NB4 (cell line): ENCODE results near the gene GRXCR2.

Experiments
- DNase-seq: peaks from one replicate; pipeline ENCODE4 v3.0.0; 2010; ENCODE audit warnings: low read depth
- H3K4me3 ChIP-seq: one replicate; pipeline ENCODE4 v1.5.1; 2011; ENCODE audit warnings: mild to moderate bottlenecking, low read depth, low read length, moderate library complexity
- CTCF ChIP-seq: IDR thresholded peaks from one replicate; pipeline ENCODE4 v1.5.1; 2012; ENCODE audit warnings: low read depth, low read length
- MAX ChIP-seq: IDR thresholded peaks from 2 replicates; pipeline ENCODE4 v1.6.1; 2011; ENCODE audit warnings: low read depth, low read length
- MYC ChIP-seq: IDR thresholded peaks from 2 replicates; pipeline ENCODE4 v1.6.1; 2011; ENCODE audit warnings: low read depth, low read length
- POLR2A ChIP-seq: IDR thresholded peaks from 2 replicates; pipeline ENCODE4 v1.6.1; 2011; ENCODE audit warnings: mild to moderate bottlenecking; ENCODE audit not compliant: insufficient read length; ENCODE audit errors: extremely low read depth

Gene GRXCR2

GRCh38 chr5:145834554-145834916 is 38.3 kb downstream of the GRXCR2 start:
- TF ChIP-seq CTCF (no peak), POLR2A (no peak)
- DNase-seq, result peak; percentile 7
- H3K4me3 ChIP-seq, result peak overlapping the region; percentile 60

- TF ChIP-seq POLR2A, result no peak
- TF ChIP-seq CTCF, result no peak
- TF ChIP-seq MYC, result no peak
- no peak for TF ChIP-seq MAX
- no peak overlapping the region for H3K4me3 ChIP-seq
Measured at GRCh38 chr5:145833631-145834200, 39.1 kb downstream of the GRXCR2 start.

GRCh38 chr5:145830594-145830993 is 42.2 kb downstream of the GRXCR2 start:
- DNase-seq, result no peak
- no peak overlapping the region for H3K4me3 ChIP-seq
- no peak for TF ChIP-seq POLR2A
- TF ChIP-seq CTCF, result no peak
- no peak for TF ChIP-seq MAX
- no peak for TF ChIP-seq MYC

More at GRCh38 chr5:145833631-145834200, 39.1 kb downstream of the GRXCR2 start:
- DNase-seq, result no peak

- DNase-seq, result no peak
- TF ChIP-seq MAX (no peak), CTCF (no peak), POLR2A (no peak), MYC (no peak)
- no peak overlapping the region for H3K4me3 ChIP-seq
Measured at GRCh38 chr5:145829708-145830361, 43.0 kb downstream of the GRXCR2 start.

- TF ChIP-seq POLR2A, result no peak
- no peak for TF ChIP-seq CTCF
- no peak for TF ChIP-seq MYC
- no peak overlapping the region for H3K4me3 ChIP-seq
- DNase-seq, result no peak
Measured at GRCh38 chr5:145826895-145827674, 45.7 kb downstream of the GRXCR2 start.
